MM.1S (cell line): ENCODE results near the gene RBL2.

Source experiments
- DNase-seq: peaks from one replicate; pipeline ENCODE4 v3.0.0-alpha.2; 2015
- H2AFZ ChIP-seq: fragments of 300-600 bp; sonication (generic); 2 replicates; pipeline ENCODE4 v1.6.0; 2016; ENCODE audit warnings: antibody characterized with exemption, low read length
- H3F3A ChIP-seq: fragments of 300-600 bp; sonication (generic); 2 replicates; pipeline ENCODE4 v1.6.1; 2016; ENCODE audit warnings: mild to moderate bottlenecking, antibody characterized with exemption, low read length, moderate library complexity, mixed read lengths; ENCODE audit not compliant: insufficient read depth
- H3K27ac ChIP-seq: fragments of 300-600 bp; sonication (generic); 2 replicates; pipeline ENCODE4 v1.5.1; 2016; ENCODE audit warnings: mild to moderate bottlenecking, low read length
- H3K27me3 ChIP-seq: fragments of 300-600 bp; sonication (generic); replicated peaks from 2 replicates; pipeline ENCODE4 v1.6.0; 2016; ENCODE audit warnings: low read length; ENCODE audit not compliant: insufficient read depth
- H3K36me3 ChIP-seq: fragments of 300-600 bp; sonication (generic); replicated peaks from 2 replicates; pipeline ENCODE4 v1.6.1; 2016; ENCODE audit warnings: mild to moderate bottlenecking, low read length, mixed read lengths; ENCODE audit not compliant: insufficient read depth
- H3K4me1 ChIP-seq: fragments of 300-600 bp; sonication (generic); 2 replicates; pipeline ENCODE4 v1.6.1; 2016; ENCODE audit warnings: low read length, mixed read lengths
- H3K4me2 ChIP-seq: fragments of 300-600 bp; sonication (generic); 2 replicates; pipeline ENCODE4 v1.6.0; 2016; ENCODE audit warnings: low read depth, low read length
- H3K4me3 ChIP-seq: fragments of 300-600 bp; sonication (generic); 2 replicates; pipeline ENCODE4 v1.5.1; 2016; ENCODE audit warnings: low read length, mixed read lengths
- H3K79me2 ChIP-seq: fragments of 300-600 bp; sonication (generic); 2 replicates; pipeline ENCODE4 v1.6.1; 2016; ENCODE audit warnings: mixed run types, low read length, mixed read lengths
- H3K9ac ChIP-seq: fragments of 300-600 bp; sonication (generic); 2 replicates; pipeline ENCODE4 v1.6.1; 2016; ENCODE audit warnings: low read length, mixed read lengths
- H3K9me2 ChIP-seq: fragments of 300-600 bp; sonication (generic); replicated peaks from 2 replicates; pipeline ENCODE4 v1.6.1; 2016; ENCODE audit warnings: mild to moderate bottlenecking, low read length, mixed read lengths; ENCODE audit not compliant: insufficient read depth
- H3K9me3 ChIP-seq: fragments of 300-600 bp; sonication (generic); replicated peaks from 2 replicates; pipeline ENCODE4 v1.6.1; 2016; ENCODE audit warnings: mild to moderate bottlenecking, low read length, mixed read lengths; ENCODE audit not compliant: insufficient read depth
- H4K20me1 ChIP-seq: fragments of 300-600 bp; sonication (generic); 2 replicates; pipeline ENCODE4 v1.6.1; 2016; ENCODE audit warnings: mild to moderate bottlenecking, low read length, moderate library complexity, mixed read lengths; ENCODE audit not compliant: insufficient read depth
- EZH2 ChIP-seq: fragments of 300-600 bp; sonication (generic); optimal IDR thresholded peaks from 2 replicates; pipeline ENCODE3; 2017; ENCODE audit warnings: low read depth, mild to moderate bottlenecking, antibody characterized with exemption, low read length, mixed read lengths
- EZH2phosphoT487 ChIP-seq: fragments of 300-600 bp; sonication (generic); IDR thresholded peaks from 2 replicates; pipeline ENCODE4 v1.6.1; 2018; ENCODE audit warnings: antibody characterized with exemption, low read length
- TF ChIP-seq, protein P1 (sequence below): fragments of 300-600 bp; sonication (generic); IDR thresholded peaks from 2 replicates; pipeline ENCODE4 v1.5.1; 2016; ENCODE audit warnings: antibody characterized with exemption, low read length, mixed read lengths

Gene RBL2

DNA sequence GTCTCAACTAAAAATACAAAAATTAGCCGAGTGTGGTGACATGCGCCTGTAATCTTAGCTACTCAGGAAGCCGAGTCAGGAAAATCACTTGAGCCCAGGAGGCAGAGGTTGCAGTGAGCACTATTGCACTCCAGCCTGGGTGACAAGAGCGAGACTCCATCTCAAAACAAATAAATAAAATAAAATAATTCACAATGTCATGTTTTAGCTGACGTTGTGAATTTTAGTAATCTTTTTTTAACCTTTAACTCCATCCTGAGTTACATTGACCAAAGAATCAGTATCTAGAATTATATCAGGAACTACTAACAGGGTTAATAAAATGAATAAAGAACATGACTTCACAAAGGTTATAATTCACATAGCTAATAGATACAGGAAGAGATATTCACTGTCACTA lies 5.9 kb downstream of the RBL2 start:
- no peak for DNase-seq
- Histone ChIP-seq H3K27ac (no peak overlapping the region), H3K27me3 (no peaks in the 10 kb centered on the region), H3K4me2 (no peak overlapping the region), H3K9me2 (no peaks in the 10 kb centered on the region), H3K36me3 (no peaks in the 10 kb centered on the region), H3K79me2 (peaks cover 32% of the 10 kb centered on the region), H3K4me1 (peaks cover 10% of the 10 kb centered on the region), H2AFZ (no peak overlapping the region), H3K9ac (no peak overlapping the region), H3K4me3 (no peak overlapping the region), H3K9me3 (no peaks in the 10 kb centered on the region), H3F3A (peaks cover 1% of the 10 kb centered on the region), H4K20me1 (no peaks in the 10 kb centered on the region)
- no peak for TF ChIP-seq EZH2
- TF ChIP-seq EZH2phosphoT487: no peak
- TF ChIP-seq, protein P1, sequence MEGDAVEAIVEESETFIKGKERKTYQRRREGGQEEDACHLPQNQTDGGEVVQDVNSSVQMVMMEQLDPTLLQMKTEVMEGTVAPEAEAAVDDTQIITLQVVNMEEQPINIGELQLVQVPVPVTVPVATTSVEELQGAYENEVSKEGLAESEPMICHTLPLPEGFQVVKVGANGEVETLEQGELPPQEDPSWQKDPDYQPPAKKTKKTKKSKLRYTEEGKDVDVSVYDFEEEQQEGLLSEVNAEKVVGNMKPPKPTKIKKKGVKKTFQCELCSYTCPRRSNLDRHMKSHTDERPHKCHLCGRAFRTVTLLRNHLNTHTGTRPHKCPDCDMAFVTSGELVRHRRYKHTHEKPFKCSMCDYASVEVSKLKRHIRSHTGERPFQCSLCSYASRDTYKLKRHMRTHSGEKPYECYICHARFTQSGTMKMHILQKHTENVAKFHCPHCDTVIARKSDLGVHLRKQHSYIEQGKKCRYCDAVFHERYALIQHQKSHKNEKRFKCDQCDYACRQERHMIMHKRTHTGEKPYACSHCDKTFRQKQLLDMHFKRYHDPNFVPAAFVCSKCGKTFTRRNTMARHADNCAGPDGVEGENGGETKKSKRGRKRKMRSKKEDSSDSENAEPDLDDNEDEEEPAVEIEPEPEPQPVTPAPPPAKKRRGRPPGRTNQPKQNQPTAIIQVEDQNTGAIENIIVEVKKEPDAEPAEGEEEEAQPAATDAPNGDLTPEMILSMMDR: no peak

DNA sequence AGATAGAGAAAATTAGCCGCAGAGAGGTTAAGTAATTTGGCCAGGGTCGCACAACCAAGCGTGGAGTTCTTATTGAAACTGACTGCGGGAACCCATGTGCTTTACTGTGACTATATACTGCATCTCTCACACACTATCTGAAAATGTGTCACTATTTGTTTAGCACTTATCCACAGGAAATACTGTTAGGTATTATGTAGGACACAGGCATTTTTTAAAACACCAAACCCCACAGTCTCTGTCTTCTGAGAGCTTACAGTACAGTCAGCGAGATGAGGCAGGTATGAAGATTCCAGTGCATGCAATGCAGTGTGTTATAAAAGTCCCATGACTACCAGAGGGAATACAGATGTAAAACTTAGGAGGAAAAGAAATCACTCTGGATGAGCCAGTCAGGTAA lies 11.3 kb downstream of the RBL2 start:
- TF ChIP-seq, protein P1: no peak
- no peak for TF ChIP-seq EZH2phosphoT487
- TF ChIP-seq EZH2: no peak

DNA sequence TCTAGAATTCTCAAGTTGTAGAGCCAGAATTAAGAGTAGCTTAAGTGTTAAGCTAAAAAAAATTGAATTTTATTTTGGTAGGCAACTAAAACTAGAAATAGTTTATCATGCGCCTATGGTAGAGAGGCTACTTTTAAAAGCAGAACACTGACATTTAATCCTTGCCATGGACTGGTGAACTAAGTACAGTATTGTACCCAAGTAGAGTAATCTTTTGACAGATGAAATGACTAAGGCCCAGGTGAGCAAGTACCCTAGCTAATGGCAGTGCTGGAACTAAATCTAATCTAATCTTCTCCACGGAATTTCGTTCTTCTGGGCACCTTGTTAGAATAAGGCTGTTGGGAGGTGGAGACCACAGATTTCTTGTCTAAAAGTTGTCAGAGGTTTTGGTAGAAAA lies 11.8 kb downstream of the RBL2 start:
- H3K9ac ChIP-seq: no peak overlapping the region
- H3K36me3 ChIP-seq: no peaks in the 10 kb centered on the region
- no peaks in the 10 kb centered on the region; the same call in 1 of the 2 replicates for H3K79me2 ChIP-seq
- DNase-seq: peak; percentile 4
- H3K9me2 ChIP-seq: no peaks in the 10 kb centered on the region
- H3K9me3 ChIP-seq: no peaks in the 10 kb centered on the region
- H2AFZ ChIP-seq: no peak overlapping the region
- no peaks in the 10 kb centered on the region for H3K27me3 ChIP-seq
- H3K4me1 ChIP-seq: no peaks in the 10 kb centered on the region
- H3K27ac ChIP-seq: no peak overlapping the region
- H3K4me2 ChIP-seq: no peak overlapping the region
- TF ChIP-seq EZH2phosphoT487: no peak
- TF ChIP-seq EZH2: no peak
- TF ChIP-seq, protein P1: no peak
- H3F3A ChIP-seq: no peaks in the 10 kb centered on the region; the same call in 1 of the 2 replicates
- H3K4me3 ChIP-seq: no peak overlapping the region
- no peaks in the 10 kb centered on the region for H4K20me1 ChIP-seq

More for the DNA sequence above, 11.3 kb downstream of the RBL2 start:
- no peak for DNase-seq
- H3F3A ChIP-seq: no peaks in the 10 kb centered on the region; the same call in 1 of the 2 replicates
- no peak overlapping the region for H3K9ac ChIP-seq
- H3K27ac ChIP-seq: no peak overlapping the region
- H3K27me3 ChIP-seq: no peaks in the 10 kb centered on the region
- no peaks in the 10 kb centered on the region for H3K4me1 ChIP-seq
- H2AFZ ChIP-seq: no peak overlapping the region
- H3K36me3 ChIP-seq: no peaks in the 10 kb centered on the region
- no peak overlapping the region for H3K4me3 ChIP-seq
- H3K4me2 ChIP-seq: no peak overlapping the region
- H3K9me2 ChIP-seq: no peaks in the 10 kb centered on the region
- no peaks in the 10 kb centered on the region for H4K20me1 ChIP-seq
- H3K79me2 ChIP-seq: no peaks in the 10 kb centered on the region; the same call in 1 of the 2 replicates
- no peaks in the 10 kb centered on the region for H3K9me3 ChIP-seq
